ENCODE measurements around the gene PFKFB4.
"Not testable (repeated sequence)": the region's sequence is repeated elsewhere in the genome, so short reads cannot be mapped to it uniquely, and the experiment has no call there.

GRCh38 chr3:48482822-48483221 is 73.8 kb downstream of the PFKFB4 start:
- not testable (repeated sequence) for TF ChIP-seq CTCF (IDR thresholded peaks at IDR 0.05; ENCODE audit: low read depth, low read length, poor library complexity, severe bottlenecking); EZH2phosphoT487 (IDR thresholded peaks at IDR 0.05; ENCODE audit: borderline replicate concordance, low read length)
